H4 (cell line): Measurements from ENCODE around the gene ALDH5A1. TPM values are rescaled to one million over a fixed set of nuclear protein-coding genes. Genes with fewer than 3 reads are reported as not detected.
A peak's percentile ranks its signal among the peaks of the same experiment; 100 is the strongest.
"Not testable (repeated sequence)": the region's sequence is repeated elsewhere in the genome, so short reads cannot be mapped to it uniquely, and the experiment has no call there.

Experiments
- DNase-seq: peaks from one replicate; pipeline ENCODE4 v3.0.0-alpha.2; 2015; ENCODE audit warnings: low spot score
- total RNA-seq: library from RNA; depleted of rRNA; stranded (reverse); fragments of >200 nt; shearing (Covaris generic); gene quantifications from 2 replicates; pipeline ENCODE4 v1.2.3, GENCODE V29; 2014

The ALDH5A1 gene
- total RNA-seq, 1 experiment from 2014 or later: 1.7 TPM

DNA sequence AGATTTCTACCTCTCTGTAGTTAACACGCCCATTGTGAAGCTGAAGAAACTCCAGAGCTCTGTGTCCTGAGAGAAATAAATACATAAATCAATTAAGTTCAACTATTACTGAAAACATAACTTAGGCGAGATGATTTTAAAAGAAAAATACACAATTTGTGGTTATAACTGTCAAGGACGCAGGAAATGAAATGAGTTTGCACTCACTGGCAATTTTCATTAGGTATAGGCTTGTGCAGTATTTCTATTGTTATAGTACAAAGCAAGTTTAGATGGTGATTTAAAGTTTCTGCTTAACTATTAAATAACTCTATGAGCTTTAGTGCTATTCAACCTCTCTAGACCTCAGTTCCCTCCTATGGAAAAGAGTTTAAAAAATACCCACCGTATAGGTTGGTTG is 8.7 kb upstream of the ALDH5A1 start:
- no peak for DNase-seq

DNA sequence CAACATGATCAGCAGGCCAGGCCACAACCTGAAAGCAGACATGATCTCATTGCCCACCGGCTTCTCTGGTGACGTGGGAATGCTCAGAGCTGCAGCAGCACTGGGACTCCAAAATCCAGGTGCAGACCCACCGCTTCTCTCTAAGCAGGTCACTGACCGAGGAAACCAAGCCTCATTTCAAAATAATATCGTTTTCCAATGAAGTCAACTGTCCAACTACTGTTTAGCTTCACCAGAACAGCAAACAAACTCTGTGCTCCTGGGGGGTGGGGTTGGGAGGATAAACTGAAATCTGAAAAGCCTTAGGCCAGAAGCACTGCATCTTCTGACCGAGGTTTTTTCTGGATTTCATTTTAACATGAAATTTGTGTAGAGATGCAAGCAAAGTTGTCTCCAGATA is 5.3 kb upstream of the ALDH5A1 start, which contains the start of gene GPLD1:
Gene GPLD1 (minus strand): TSS at position 109 of the 400 bp plus-strand sequence. CDS start 67 bp downstream, at position 42.
- no peak for DNase-seq

DNA sequence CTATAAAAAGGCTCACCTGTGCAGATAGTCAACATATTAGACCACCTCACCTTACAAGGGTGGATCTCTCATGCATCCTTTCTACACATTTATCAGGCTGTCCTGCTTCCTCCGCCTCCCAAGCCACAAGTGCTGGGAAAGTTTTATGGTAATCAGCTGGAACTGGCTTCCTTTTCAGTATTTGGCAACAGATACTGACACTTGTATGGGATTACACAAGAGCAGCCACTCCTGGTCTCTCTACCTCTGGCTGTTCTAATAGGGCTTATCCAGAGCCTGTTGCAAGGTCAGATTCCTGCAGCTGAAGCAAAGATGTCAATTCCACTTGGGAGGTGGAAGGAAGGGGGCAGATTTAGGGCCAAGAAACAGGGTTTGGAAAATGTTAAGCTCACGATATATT is 4.9 kb upstream of the ALDH5A1 start:
- DNase-seq: no peak

DNA sequence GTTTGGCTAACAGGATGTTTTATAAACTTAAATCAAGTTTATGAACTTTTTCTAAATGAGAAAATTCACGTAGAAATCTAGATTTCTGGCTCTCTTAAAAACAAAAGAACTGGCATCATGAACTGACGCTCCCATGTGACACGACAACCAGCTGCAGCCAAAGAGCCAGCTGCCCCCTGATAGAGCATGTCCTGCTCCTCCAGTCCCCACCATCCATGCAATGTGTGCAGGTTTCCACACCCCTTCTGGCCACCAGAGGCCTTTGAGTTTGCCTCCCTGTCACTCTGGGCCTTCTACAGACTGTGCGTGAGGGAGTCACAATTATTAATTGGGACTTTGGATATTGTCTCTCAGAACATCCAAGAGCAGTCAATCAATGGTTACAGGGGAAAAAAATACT is 3.8 kb upstream of the ALDH5A1 start:
- DNase-seq: no peak

DNA sequence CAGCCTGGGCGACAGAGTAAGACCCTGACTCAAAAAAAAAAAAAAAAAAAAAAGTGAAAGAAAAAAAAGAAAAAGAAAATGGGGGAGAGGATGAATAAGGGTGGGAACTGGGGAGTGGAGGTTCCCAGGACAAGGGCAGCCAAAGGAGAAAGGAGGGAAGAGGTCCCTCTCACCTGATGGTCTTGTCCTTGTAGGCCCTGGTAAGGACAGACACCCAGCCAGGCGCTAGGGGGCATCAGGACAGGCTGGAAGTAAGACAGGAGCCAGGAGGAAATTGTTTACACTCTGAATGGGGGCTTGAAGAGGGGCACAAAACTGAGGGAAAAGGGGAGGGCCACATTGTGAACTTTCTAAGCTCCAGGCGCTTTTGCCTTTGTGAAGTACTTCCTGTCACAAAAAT is 2.3 kb upstream of the ALDH5A1 start:
- DNase-seq: no peak

DNA sequence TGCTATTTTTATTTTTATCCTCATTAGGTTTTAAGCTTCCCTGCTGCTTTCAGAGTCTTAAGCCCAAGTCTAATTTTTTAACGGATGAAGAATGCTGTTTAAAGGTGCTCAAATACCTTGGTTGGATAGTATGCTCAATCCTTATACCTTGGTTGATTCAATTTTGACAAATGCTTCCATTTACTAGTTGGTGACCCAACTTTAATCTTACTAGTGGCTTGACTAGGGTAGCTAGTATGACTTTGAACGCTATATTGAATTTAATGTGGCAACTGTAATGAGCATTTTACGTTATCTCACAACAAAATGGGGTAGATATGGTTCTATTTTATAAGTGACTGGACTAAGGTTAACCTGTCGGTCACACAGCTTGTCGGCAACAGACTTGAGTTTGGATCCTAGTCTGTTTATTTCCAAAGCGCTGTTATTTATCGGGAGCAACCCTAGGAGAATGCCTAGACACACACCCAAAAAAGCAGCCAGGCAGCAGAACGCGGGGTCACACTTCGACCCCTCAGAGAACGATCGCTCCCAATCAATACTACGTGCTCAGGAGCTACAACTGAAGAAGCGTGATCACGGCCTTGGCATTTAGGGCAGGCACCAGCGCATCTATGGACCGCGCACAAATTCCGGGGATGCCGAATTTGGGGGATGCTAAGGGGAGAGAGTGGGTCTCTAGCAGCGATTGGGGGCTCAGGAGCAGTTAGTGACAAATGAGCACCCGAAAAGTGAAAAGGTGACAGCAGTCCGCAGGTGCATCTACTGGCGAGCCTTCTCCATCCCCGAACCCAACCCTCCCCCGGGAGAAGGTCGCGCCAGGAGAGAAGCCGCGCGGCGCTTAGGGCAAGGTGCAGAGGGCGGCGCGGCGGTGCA is 586 bp upstream of the ALDH5A1 start:
- no peak for DNase-seq

DNA sequence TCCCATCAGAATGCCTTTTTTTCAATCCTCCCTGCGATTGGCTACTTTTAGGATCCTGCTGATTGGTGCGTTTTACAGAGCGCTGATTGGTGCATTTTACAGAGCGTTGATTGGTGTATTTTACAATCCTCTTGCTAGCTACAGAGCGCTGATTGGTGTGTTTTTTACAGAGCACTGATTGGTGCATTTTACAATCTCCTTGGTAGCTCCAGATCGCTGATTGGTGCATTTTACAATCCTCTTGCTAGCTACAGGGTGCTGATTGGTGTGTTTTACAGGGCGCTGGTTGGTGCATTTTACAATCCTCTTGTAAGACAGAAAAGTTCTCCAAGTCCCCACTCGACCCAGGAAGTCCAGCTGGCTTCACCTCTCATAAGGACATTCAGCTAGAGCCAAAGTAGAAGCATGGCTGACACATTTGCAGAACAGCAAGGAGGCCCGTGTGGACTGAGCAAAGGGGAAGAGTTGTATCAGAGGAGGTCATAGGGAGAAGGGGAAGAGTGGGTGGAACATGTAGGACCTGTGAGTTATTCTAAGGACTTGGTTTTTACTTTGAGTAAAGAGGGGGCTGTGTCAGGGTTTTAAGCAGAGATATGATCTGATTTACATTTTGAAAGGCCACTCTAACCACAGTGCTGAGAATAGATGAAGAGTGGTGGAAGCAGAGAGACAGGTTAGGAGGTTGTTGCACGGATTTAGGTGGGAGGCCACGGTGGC is 2.6 kb downstream of the ALDH5A1 start:
- DNase-seq: no peak

DNA sequence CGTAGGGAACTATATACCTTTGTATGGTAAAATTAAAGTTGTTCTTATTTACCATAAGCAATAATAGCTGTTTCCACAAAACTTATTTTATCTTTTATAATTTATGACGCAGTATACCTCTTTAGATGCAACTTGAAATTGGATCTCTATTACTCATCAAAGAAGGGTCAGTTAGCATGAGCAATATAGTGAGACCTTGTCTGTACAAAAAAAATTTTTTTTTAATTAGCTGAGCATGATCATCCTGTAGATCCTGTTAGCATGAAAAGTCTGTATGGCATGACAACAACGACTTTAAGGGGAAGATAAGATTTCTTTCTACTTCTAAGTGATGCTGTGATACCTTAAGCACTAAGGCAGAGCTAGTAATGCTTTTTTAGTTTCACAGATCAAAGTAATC is 5.9 kb downstream of the ALDH5A1 start:
- DNase-seq: no peak

DNA sequence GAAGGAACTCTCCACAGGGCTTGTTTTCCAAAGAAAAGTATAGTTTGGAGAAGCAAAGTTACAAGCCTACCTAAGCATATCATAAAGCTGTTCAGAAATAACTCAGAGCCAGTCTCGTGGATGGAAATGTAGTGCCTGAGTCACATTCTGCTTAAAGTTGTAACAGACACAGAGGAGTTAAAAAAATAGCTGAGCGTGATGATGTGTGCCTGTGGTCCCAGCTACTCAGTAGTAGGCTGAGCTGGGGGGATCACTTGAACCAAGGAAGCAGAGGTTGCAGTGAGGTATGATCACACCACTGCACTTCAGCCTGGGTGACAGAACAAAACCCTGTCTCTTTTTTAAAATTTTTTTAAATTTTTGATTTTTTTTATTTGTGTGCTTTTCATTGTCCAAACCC is 6.6 kb downstream of the ALDH5A1 start:
- no peak for DNase-seq

DNA sequence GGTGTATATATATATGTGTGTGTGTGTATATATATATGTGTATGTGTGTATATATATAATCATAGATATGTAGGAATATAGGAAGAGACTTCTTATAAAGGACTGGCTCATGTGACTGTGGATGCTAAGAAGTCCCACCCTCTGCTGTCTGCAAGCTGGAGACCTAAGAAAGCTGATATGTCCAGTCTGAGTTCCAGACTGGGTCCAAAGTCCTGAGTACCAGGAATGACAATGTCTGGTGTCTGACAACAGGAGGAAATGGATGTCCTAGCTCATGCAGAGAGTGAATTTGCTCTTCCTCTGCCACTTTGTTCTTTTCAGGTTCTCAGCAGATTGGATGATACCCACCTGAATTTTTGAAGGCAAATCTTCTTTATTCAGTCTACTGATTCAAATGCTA is 7.1 kb downstream of the ALDH5A1 start:
- DNase-seq: no peak

DNA sequence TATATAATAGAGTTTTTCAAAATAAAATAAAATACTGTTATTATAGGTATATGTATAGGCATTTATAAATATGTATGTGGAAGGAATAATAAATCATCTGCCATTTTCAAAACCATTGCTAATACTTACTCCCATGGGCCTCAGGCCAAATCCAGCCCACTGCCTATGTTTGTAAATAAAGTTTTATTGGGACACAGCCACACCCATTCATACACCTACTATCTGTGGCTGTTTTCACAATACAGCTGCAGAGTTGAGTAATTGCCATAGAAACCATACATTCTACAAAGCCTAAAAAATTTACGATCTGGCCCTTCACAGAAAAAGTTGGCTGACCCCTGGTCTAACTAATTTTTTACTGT is 9.5 kb downstream of the ALDH5A1 start:
- no peak for DNase-seq

DNA sequence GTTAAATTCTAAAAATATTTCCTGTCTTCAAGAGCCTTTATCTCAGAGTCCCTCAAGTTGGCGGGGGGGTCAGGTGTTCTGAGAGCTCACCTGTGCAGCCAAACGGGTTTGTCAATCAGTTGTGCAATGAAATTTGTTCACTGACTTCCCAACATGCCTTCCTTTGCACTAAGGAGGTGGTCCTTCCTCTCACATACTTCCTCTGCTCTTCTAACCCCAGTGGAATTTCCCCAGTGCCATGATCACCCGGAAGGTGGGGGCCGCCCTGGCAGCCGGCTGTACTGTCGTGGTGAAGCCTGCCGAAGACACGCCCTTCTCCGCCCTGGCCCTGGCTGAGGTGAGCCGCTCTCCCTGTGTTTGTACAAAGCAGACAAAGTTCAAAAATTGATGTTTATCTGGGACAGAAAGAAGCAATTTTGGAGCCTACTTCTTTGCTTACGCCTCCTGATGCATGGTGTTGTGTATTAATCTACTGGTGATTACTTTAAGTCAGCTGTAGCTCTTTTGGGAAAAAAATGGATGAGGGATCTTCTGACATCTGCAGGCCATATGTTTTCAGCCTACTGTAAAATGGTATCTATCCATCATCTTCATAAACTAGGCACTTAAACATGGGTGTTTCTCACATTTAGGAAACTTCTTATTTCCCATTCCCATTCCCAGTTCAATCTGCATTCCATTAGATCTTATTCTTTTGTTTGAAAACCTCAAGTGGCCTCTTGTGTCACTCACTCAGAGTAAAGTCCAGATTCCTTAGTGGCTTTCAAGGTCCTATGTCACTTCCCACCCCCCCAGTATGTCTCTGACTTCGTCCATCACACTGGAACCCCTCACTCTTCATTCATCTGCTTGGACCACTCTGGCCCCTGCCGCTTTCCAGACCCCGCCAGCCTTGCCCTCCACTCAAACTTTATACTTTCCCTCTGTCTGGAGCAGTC is 10.1 kb downstream of the ALDH5A1 start:
- no peak for DNase-seq

DNA sequence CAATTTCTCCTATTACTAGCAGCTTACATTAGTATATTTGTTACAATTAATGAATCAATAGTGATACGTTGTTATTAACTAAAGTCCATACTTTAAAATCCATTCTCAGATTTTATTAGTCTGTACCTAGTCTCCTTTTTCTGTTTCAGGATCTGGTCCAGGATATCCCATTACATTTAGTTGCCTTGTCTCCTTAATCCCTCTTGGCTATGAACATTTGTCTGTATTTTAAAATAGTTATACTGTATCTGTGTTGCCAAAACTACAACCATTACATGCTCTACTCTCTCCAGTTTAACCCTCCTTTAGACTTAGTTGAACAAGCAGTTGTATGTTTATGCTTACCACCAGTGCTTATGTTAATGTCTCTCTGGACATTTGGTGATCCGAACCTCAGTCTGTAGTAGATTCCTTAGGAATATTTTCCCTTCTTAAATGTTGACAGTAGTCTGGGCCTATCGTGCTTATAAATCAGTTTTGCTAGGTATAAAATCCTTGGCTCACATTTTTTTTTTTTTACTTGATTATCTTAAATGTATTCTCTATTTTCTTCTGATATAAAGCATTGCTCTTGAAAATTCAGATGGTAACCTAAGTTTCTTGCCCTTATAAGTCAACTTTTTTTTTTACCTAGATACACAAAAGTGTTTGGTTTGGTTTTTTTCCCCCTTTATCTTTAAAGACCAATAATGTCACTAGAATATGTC is 12.2 kb downstream of the ALDH5A1 start:
- DNase-seq: no peak

DNA sequence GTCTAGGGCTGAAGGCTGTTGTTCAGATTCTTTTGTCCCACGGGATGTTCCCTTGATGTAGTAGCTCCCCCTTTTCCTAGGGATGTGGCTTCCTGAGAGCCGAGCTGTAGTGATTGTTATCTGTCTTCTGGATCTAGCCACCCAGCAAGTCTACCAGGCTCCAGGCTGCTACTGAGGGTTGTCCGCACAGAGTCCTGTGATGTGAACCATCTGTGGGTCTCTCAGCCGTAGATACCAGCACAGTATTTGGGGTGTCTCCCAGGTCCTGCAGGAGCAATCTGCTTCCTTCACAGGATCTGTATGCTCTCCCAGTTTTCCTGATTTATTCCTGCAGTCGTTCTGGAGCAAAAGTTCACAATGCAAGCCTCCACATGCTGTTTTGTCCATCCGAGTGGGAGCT is 17.2 kb downstream of the ALDH5A1 start:
- DNase-seq: not testable (repeated sequence)

DNA sequence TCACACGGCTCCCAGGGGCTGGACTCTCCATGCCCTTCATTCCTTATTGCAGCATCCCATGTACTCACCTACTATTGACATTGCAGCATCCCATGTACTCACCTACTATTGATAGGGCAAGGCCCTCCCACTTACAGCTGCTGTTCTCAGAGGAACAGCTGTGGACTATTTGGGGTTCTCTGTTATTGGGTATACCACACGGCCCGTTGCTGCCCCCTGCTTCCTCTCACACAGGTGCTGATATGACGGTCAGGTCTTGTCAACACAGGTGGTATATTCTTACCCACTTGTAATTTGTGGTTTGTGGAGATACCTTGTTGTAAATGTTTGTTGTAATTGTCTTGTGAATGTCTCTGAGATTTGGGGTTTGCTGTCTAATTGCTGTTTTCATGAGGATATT is 18.8 kb downstream of the ALDH5A1 start:
- DNase-seq: no peak

DNA sequence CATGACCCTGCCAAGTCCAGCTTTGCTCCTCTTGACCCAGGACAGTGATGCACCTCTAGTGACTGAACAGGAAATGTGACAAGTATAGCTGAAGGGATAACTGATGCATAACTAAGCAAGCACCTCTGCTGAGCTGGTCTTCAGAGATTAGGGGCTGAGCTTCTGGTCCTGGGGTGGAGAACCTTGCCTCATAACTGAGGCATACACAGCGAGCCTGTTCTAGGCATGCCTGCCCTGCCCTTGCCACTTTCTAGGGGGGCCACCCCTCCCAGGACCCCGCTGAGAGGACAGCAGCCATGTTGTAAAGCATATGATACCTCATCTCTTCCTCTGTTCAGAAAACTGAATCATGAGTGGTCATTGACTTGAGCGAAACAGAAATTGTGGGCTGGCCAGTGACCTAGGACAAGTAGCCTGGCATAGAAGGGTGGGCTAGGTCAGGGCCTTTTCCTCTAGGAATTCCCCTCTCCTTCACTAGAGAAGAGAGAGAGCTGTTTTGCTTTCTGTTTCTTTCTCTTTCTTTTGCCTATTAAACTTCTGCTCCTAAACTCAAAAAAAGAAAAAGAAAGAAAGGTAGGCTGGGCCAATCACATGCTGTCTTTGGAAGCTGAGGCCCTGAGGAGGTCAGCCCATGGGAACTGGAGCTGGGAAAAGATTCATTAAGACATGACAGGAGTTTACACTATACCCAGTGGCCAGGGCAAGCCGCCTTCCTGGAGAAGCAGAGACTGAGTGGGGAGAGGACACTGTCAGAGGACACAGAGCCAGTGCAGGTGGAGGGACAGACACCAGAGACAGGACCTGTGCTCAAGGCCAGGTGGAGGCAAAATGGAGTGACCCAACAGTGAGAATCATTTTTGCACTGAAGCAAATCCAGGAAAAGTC is 23.1 kb downstream of the ALDH5A1 start:
- no peak for DNase-seq

DNA sequence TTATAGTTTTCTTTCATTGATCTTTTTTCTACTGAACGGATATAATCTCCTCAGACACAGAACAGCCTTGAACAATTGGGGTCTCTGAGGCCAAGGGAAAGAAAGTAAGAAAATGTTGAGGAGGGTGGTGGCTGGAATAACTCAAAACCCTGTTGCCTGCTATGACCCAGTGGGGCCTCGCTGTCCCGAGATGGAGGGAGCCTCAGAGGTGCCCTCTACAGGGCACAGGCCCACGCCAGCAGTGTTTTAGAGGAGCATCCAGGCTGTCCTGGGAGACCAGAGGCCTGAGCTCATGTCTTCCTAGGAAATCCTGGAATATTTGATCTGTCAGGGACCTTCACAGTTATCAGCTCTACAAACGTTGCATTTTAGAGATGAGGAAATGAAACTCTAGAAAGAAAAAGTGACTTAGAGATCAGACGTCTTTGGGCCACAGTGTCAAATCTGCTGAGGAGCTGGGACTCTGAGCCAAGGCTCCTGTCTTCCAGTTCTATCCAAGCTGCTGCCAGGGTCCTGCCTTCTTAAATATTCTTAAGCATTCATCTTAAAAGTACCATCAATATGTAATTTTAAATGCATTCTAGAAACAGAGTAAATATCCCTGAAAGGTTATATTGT is 26.3 kb downstream of the ALDH5A1 start:
- DNase-seq: peak; percentile 23

DNA sequence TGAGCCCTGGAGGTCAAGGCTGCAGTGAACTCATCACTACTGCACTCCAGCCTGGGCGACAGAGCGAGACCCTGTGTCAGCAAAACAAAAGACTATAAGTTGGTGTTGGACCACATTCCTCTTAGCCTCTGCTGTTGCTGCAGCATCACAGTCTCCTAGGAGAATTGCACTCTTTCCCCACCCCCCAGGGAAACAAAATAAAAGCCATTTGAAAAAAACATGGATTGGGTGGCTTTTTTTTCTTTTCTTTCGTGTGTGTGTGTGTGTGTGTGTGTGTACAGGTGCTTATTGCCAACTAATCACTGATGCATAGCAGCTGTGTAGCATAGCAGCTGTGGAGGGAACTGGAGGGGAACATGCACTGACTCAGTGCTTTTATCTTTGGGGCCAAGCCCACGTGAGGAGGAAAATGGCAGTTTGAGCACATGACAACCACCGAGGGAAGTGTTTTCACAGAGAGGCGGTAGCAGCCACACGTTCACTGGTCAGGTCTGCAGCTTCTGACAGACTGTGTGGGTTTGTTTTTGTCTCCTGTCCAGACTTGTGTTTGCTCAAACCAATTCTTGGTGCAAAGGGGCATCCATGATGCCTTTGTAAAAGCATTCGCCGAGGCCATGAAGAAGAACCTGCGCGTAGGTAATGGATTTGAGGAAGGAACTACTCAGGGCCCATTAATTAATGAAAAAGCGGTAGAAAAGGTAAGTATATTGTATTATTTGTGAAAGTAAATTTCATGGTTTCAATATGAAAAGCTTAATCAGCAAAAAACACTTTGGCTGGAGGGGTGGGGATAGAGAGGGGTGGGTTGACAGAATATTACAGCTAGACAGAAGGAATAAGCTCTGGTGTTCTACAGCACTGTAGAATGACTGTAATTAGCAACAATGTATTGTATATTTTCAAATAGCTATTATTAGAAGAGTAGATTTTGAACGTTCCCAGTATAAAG is 27.7 kb downstream of the ALDH5A1 start:
- no peak for DNase-seq

DNA sequence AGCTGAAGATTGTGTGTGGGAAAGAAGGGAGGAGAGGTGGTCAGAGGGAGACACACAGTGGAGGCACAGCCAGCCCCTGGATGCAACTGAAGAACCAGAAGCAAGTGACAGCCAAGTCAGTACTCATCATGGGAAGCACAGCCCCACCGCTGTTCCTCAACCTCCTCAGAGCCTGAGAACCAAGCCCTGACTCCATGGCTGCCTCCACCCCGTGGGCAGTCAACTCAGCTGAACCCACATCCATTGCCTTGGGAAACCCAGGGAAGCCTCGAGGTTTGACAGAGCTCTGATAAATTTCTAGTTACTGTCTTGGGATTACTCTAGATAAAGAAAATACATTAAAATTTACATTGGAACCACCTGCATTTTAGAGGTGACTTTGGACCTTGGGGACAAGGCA is 29.6 kb downstream of the ALDH5A1 start:
- DNase-seq: no peak
